WTC11 (cell line): ENCODE results near the gene SPATA17. TPM values are rescaled to one million over a fixed set of nuclear protein-coding genes. Genes with fewer than 3 reads are reported as not detected.

Source experiments
- ATAC-seq: fragments of 200-7000 bp; cut with Tn5 transposase; 2 replicates; pipeline ENCODE4 v1.10.0; 2021; ENCODE audit warnings: mild to moderate bottlenecking, moderate library complexity
- CTCF ChIA-PET: fragments of 300-600 bp; sonication (Branson Sonifier 250); formaldehyde crosslinking; loops from one replicate; lab custom pipeline; 2021; ENCODE audit warnings: antibody characterized with exemption; lab: Charles Lee
- POLR2A ChIA-PET: fragments of 350-600 bp; sonication (Branson Sonifier 250); formaldehyde crosslinking; loops from one replicate; lab custom pipeline; 2021; ENCODE audit warnings: antibody characterized with exemption; lab: Charles Lee
- DNase-seq: peaks from one replicate; pipeline ENCODE4 v3.0.0; 2021; ENCODE audit warnings: low spot score
- H3K27ac Mint-ChIP-seq: 2 replicates; pipeline ENCODE4 v1.8.0; 2021; ENCODE audit warnings: mixed read lengths
- H3K27me3 Mint-ChIP-seq: 2 replicates; pipeline ENCODE4 v1.8.0; 2021; ENCODE audit warnings: low read depth, mild to moderate bottlenecking, moderate library complexity, mixed read lengths
- H3K36me3 Mint-ChIP-seq: 2 replicates; pipeline ENCODE4 v1.8.0; 2021; ENCODE audit warnings: mixed read lengths
- H3K4me1 Mint-ChIP-seq: 2 replicates; pipeline ENCODE4 v1.8.0; 2022; ENCODE audit warnings: mixed read lengths
- H3K4me3 Mint-ChIP-seq: 2 replicates; pipeline ENCODE4 v1.8.0; 2021; ENCODE audit warnings: mild to moderate bottlenecking, moderate library complexity, mixed read lengths
- H3K9me3 Mint-ChIP-seq: 2 replicates; pipeline ENCODE4 v1.8.0; 2021; ENCODE audit warnings: mixed read lengths
- ELF4 ChIP-seq: sonication (generic); formaldehyde crosslinking; IDR thresholded peaks from 2 replicates; pipeline ENCODE4 v1.8.1; 2022; ENCODE audit warnings: low read depth, mild to moderate bottlenecking, moderate library complexity, missing genetic modification reagents
- HMGA2 ChIP-seq: fragments of 250-450 bp; sonication (Bioruptor Pico); IDR thresholded peaks from 2 replicates; pipeline ENCODE4 v1.4.0; 2021; ENCODE audit warnings: mild to moderate bottlenecking, moderate library complexity
- IRF2 ChIP-seq: sonication (generic); formaldehyde crosslinking; IDR thresholded peaks from 2 replicates; pipeline ENCODE4 v1.8.0; 2022; ENCODE audit warnings: low read depth, missing genetic modification reagents, borderline replicate concordance
- ZNF121 ChIP-seq: sonication (generic); formaldehyde crosslinking; IDR thresholded peaks from 2 replicates; pipeline ENCODE4 v1.8.0; 2023; ENCODE audit warnings: missing genetic modification reagents
- total RNA-seq: library from RNA; stranded (reverse); gene quantifications from 3 replicates; pipeline ENCODE4 v1.2.3, GENCODE V29; 2021
- TF ChIP-seq, protein P1 (sequence below): sonication (generic); formaldehyde crosslinking; IDR thresholded peaks from 2 replicates; pipeline ENCODE4 v1.8.0; 2023; ENCODE audit warnings: missing genetic modification reagents, mild to moderate bottlenecking, borderline replicate concordance
- TF ChIP-seq, protein P2 (sequence below): fragments of 250-450 bp; sonication (Bioruptor Pico); IDR thresholded peaks from 2 replicates; pipeline ENCODE4 v1.9.0; 2021; ENCODE audit warnings: mild to moderate bottlenecking

SPATA17 gene
- total RNA-seq, 1 experiment from 2014 or later: 1.3 TPM

DNA sequence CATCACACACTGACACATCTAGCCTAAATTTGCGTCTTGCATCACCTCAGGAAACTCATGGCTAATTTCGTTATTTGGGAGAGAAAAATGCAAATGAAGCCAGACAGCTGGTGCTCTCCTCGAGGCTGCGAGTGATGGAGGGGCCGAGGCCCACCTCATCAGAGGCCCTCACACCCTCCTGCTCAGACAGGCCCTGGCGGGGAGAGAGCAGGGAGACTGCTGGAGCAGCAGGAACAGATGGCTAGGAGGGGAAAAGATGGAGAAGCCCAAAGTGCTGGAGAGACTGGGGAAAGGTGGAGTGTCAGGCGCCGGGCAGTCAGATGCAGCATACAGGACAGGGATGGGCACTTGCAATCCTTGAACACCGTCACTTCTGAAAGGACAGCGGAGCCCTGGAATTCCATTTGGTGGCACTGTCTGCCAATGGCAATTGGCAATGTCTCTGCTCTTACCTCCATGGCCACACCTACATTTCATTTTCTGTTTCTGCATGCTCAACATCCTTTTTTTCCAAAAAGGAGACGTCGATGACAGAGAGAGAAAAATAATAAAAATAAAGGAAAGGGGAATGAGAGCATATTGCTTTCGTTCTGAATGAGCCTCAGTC lies 286.2 kb downstream of the SPATA17 start (continued):
- TF ChIP-seq, protein P1, sequence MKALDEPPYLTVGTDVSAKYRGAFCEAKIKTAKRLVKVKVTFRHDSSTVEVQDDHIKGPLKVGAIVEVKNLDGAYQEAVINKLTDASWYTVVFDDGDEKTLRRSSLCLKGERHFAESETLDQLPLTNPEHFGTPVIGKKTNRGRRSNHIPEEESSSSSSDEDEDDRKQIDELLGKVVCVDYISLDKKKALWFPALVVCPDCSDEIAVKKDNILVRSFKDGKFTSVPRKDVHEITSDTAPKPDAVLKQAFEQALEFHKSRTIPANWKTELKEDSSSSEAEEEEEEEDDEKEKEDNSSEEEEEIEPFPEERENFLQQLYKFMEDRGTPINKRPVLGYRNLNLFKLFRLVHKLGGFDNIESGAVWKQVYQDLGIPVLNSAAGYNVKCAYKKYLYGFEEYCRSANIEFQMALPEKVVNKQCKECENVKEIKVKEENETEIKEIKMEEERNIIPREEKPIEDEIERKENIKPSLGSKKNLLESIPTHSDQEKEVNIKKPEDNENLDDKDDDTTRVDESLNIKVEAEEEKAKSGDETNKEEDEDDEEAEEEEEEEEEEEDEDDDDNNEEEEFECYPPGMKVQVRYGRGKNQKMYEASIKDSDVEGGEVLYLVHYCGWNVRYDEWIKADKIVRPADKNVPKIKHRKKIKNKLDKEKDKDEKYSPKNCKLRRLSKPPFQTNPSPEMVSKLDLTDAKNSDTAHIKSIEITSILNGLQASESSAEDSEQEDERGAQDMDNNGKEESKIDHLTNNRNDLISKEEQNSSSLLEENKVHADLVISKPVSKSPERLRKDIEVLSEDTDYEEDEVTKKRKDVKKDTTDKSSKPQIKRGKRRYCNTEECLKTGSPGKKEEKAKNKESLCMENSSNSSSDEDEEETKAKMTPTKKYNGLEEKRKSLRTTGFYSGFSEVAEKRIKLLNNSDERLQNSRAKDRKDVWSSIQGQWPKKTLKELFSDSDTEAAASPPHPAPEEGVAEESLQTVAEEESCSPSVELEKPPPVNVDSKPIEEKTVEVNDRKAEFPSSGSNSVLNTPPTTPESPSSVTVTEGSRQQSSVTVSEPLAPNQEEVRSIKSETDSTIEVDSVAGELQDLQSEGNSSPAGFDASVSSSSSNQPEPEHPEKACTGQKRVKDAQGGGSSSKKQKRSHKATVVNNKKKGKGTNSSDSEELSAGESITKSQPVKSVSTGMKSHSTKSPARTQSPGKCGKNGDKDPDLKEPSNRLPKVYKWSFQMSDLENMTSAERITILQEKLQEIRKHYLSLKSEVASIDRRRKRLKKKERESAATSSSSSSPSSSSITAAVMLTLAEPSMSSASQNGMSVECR (CRISPR knock-in tag): no peak
- TF ChIP-seq HMGA2: no peak
- no peak for TF ChIP-seq IRF2 (CRISPR knock-in tag)
- TF ChIP-seq ZNF121: no peak
- TF ChIP-seq, all 79 proteins: peak for 0

DNA sequence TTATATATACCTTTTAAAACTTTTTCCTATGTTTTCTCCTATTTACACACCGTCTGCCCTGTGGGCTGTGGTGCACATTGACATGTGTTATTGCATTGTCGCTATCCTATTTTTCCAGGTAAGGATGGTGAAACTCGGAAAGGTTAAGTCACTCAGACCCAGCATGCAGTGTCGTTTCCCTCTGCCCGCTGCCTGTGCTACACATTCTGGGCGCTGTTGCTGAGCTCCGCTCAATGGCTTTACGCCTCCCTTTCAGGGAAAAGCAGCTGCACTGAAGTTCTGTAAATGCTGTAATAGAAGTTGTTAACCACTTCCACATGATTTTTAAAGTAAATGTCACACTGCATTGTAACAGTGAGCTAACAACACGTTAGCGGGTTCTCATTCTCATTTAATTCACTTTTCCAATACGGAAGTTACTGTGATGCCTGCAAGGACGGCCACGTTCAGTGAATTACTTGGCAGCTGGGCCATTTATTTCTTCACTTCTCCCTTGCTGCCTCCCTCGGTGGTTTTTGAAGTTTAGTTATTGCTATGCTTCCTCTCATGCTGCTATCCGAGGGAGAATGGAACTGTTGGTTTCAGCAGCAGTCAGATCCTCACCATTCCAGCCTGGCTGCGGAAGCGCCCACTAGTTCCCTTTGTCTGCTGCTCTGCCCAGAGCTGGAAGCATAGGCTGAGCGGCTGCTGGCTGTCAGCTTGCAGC lies 288.7 kb downstream of the SPATA17 start:
- POLR2A ChIA-PET: no interaction called here
- CTCF ChIA-PET: interaction anchor here (0.6 to 1.2 kb wide), 2 partner anchors 8 to 236 kb away, joined by 3 to 5 read pairs; no protein-coding TSS in a partner anchor
- Mint-ChIP-seq H3K36me3 (no peaks in the 10 kb centered on the region), H3K27me3 (peaks cover 8% of the 10 kb centered on the region), H3K4me3 (no peak overlapping the region), H3K27ac (no peak overlapping the region), H3K4me1 (peaks cover 7% of the 10 kb centered on the region; the same call in 1 of the 2 replicates), H3K9me3 (no peaks in the 10 kb centered on the region)
- ATAC-seq (peak; percentile 66), DNase-seq (no peak)
- TF ChIP-seq, protein P2, sequence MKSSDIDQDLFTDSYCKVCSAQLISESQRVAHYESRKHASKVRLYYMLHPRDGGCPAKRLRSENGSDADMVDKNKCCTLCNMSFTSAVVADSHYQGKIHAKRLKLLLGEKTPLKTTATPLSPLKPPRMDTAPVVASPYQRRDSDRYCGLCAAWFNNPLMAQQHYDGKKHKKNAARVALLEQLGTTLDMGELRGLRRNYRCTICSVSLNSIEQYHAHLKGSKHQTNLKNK (CRISPR knock-in tag): no peak
- TF ChIP-seq ELF4: no peak

Other genes starting within 250 kb of the SPATA17 start
- 10.1 to 11.5 TPM (median 10.8 TPM) in 3 replicates for gene GPATCH2, start 254 bp upstream of the SPATA17 start, total RNA-seq